Upper lobe of left lung (tissue), 6 donors: ENCODE measurements around the gene EPN1. TPM values are rescaled to one million over a fixed set of nuclear protein-coding genes. Genes with fewer than 3 reads are reported as not detected.

Experiments
- ATAC-seq, 2 donors: fragments of 200-7000 bp; cut with Tn5 transposase; one replicate each; pipeline ENCODE4 v1.9.1; 2022; ENCODE audit warnings: mild to moderate bottlenecking in 2 of 2, moderate library complexity in 2 of 2; ENCODE audit not compliant: low FRiP score in 2 of 2
- DNase-seq, 2 donors: peaks; one replicate each; pipeline ENCODE4 v3.0.0-alpha.2; 2019 to 2020
- H3K27ac ChIP-seq, 4 donors: fragments of 200-600 bp; sonication (generic); one replicate each; pipeline ENCODE4 v1.5.1; 2016 to 2019
- H3K27me3 ChIP-seq, 4 donors: fragments of 200-600 bp; sonication (generic); one replicate each; pipeline ENCODE4 v1.5.1; 2017 to 2019
- H3K36me3 ChIP-seq, 4 donors: fragments of 200-600 bp; sonication (generic); one replicate each; pipeline ENCODE4 v1.5.1; 2016 to 2019
- H3K4me1 ChIP-seq, 4 donors: fragments of 200-600 bp; sonication (generic); one replicate each; pipeline ENCODE4 v1.5.1; 2018 to 2019
- H3K4me3 ChIP-seq, 4 donors: fragments of 200-600 bp; sonication (generic); one replicate each; pipeline ENCODE4 v1.5.1; 2017 to 2019; ENCODE audit warnings: mild to moderate bottlenecking in 2 of 4, moderate library complexity in 1 of 4
- H3K9me3 ChIP-seq, 4 donors: fragments of 200-600 bp; sonication (generic); one replicate each; pipeline ENCODE4 v1.5.1; 2018 to 2019
- CTCF ChIP-seq, 6 experiments: fragments of 450-650 bp in 4 of 6; fragments of 200-600 bp in 2 of 6; sonication (generic) in 2 of 6; IDR thresholded peaks; one replicate each; pipeline ENCODE4 v1.5.1; 2016 to 2019; ENCODE audit warnings: antibody characterized with exemption in 6 of 6
- EP300 ChIP-seq, 4 donors: sonication (generic); formaldehyde crosslinking; IDR thresholded peaks; one replicate each; pipeline ENCODE4 v1.5.1; 2017; ENCODE audit warnings: antibody characterized with exemption in 4 of 4, control low read depth in 2 of 4
- POLR2A ChIP-seq, 4 donors: fragments of 450-650 bp; IDR thresholded peaks; one replicate each; pipeline ENCODE4 v1.5.1; 2016 to 2017; ENCODE audit warnings: antibody characterized with exemption in 4 of 4, mild to moderate bottlenecking in 2 of 4
- POLR2AphosphoS5 ChIP-seq, 2 donors: sonication (generic); formaldehyde crosslinking; IDR thresholded peaks; one replicate each; pipeline ENCODE4 v1.5.1; 2017; ENCODE audit warnings: antibody characterized with exemption in 2 of 2
- WGBS, 2 donors: methylation state at CpG; one replicate each; pipeline ENCODE4 v1.1.5; 2017 to 2018; 5-methylcytosine and 5-hydroxymethylcytosine counted together
- total RNA-seq, 6 donors: library from RNA; depleted of rRNA in 4 of 6; stranded (reverse); fragments of >200 nt in 4 of 6; gene quantifications; one replicate each; pipeline versions ENCODE4 v1.1.0 to v1.2.1, GENCODE V29; 2016 to 2021
- donor health status: DM: no; HTN: no; CAD: no; lungs with moderate emphysema.
- donor health status: DM: no; HTN: yes; CAD: no; lungs with severe emphysema.

Gene EPN1
- total RNA-seq, 6 donors from 2014 or later = 59.7 to 357 (median 126) TPM

GRCh38 chr19:55697069-55697440, 22.0 kb downstream of the EPN1 start:
- TF ChIP-seq POLR2A (IDR thresholded peaks at IDR 0.05) (no peak), EP300 (IDR thresholded peaks at IDR 0.05) (no peak), CTCF (IDR thresholded peaks at IDR 0.05) (no peak), POLR2AphosphoS5 (IDR thresholded peaks at IDR 0.05) (no peak)
- no peak for ATAC-seq
- H3K27me3 ChIP-seq = no peaks in the 10 kb centered on the region
- no peak for DNase-seq
- H3K27ac ChIP-seq = no peak overlapping the region
- no peaks in the 10 kb centered on the region for H3K9me3 ChIP-seq
- no peaks in the 10 kb centered on the region for H3K4me1 ChIP-seq
- WGBS, 2 donors = 90% methylated on average over 5 to 12 of the region's 12 CpGs
- peaks cover 28 to 81% (median 55%) of the 10 kb centered on the region in 4 donors for H3K36me3 ChIP-seq
- H3K4me3 ChIP-seq = no peak overlapping the region

- H3K27ac ChIP-seq = no peak overlapping the region
- H3K4me3 ChIP-seq = no peak overlapping the region
- peaks cover 26 to 74% (median 49%) of the 10 kb centered on the region in 4 donors for H3K36me3 ChIP-seq
- ATAC-seq = no peak
- no peak for DNase-seq
- H3K4me1 ChIP-seq = no peaks in the 10 kb centered on the region
- 89 to 94% methylated on average over 8 of the region's 8 CpGs for WGBS, 2 donors
- H3K27me3 ChIP-seq = no peaks in the 10 kb centered on the region
- TF ChIP-seq EP300 (IDR thresholded peaks at IDR 0.05) = no peak
- no peaks in the 10 kb centered on the region for H3K9me3 ChIP-seq
Observed at GRCh38 chr19:55697698-55698097, 22.7 kb downstream of the EPN1 start.

DNA sequence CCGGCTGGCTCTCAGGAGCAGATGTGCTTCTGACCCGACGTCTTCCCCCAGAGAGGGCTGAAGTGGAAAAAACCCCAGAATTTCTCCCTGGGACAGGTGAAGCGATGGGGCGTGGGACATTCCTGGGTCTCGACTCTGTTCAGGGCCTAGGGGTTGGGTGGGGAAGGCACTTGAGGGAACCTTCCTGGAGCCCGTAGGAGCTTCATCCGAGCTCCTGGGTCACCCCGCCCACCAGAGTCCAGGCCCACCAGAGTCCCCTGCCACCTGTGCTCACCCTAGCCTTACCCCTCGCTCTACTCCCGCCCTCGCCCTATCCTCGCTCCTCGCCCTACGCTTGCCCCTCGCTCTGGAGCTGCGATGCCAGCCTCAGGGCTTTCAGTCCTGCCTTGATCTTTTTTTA, 23.2 kb downstream of the EPN1 start:
- H3K36me3 ChIP-seq = peaks cover 20 to 69% (median 44%) of the 10 kb centered on the region in 4 donors
- H3K27ac ChIP-seq = no peak overlapping the region
- TF ChIP-seq CTCF (IDR thresholded peaks at IDR 0.05) = no peak
- TF ChIP-seq EP300 (IDR thresholded peaks at IDR 0.05) = no peak
- no peak for TF ChIP-seq POLR2A (IDR thresholded peaks at IDR 0.05)
- TF ChIP-seq POLR2AphosphoS5 (IDR thresholded peaks at IDR 0.05) = no peak
- no peaks in the 10 kb centered on the region for H3K27me3 ChIP-seq
- ATAC-seq (no peak), DNase-seq (no peak)
- WGBS, 2 donors = 85 to 90% methylated on average over 11 to 17 of the region's 17 CpGs
- no peaks in the 10 kb centered on the region for H3K4me1 ChIP-seq
- no peak overlapping the region for H3K4me3 ChIP-seq
- no peaks in the 10 kb centered on the region for H3K9me3 ChIP-seq

GRCh38 chr19:55699221-55699620, 24.2 kb downstream of the EPN1 start:
- no peak for DNase-seq
- WGBS, 2 donors = 81 to 90% methylated on average over 9 to 11 of the region's 11 CpGs
- peaks cover 17 to 60% (median 36%) of the 10 kb centered on the region in 4 donors for H3K36me3 ChIP-seq

GRCh38 chr19:55700813-55701212, 25.8 kb downstream of the EPN1 start:
- DNase-seq (peak in 1 of 2 donors; percentile 57), ATAC-seq (no peak)
- Histone ChIP-seq H3K4me1 (peaks cover 0 to 5% (median 1%) of the 10 kb centered on the region in 4 donors), H3K36me3 (peaks cover 4 to 50% (median 20%) of the 10 kb centered on the region in 4 donors), H3K9me3 (no peaks in the 10 kb centered on the region), H3K4me3 (no peak overlapping the region), H3K27ac (no peak overlapping the region), H3K27me3 (no peaks in the 10 kb centered on the region)
- no peak for TF ChIP-seq EP300 (IDR thresholded peaks at IDR 0.05)
- TF ChIP-seq POLR2AphosphoS5 (IDR thresholded peaks at IDR 0.05) = no peak
- TF ChIP-seq CTCF (IDR thresholded peaks at IDR 0.05) = no peak
- no peak for TF ChIP-seq POLR2A (IDR thresholded peaks at IDR 0.05)
- WGBS, 2 donors = 88 to 94% methylated on average over 10 to 12 of the region's 12 CpGs

More at GRCh38 chr19:55699221-55699620, 24.2 kb downstream of the EPN1 start:
- Histone ChIP-seq H3K4me3 (no peak overlapping the region), H3K27ac (no peak overlapping the region), H3K27me3 (no peaks in the 10 kb centered on the region), H3K4me1 (peaks cover 0 to 5% (median 1%) of the 10 kb centered on the region in 4 donors), H3K9me3 (no peaks in the 10 kb centered on the region)
- no peak for ATAC-seq
- no peak for TF ChIP-seq POLR2AphosphoS5 (IDR thresholded peaks at IDR 0.05)
- TF ChIP-seq EP300 (IDR thresholded peaks at IDR 0.05) = no peak
- TF ChIP-seq POLR2A (IDR thresholded peaks at IDR 0.05) = no peak
- TF ChIP-seq CTCF (IDR thresholded peaks at IDR 0.05) = no peak
